Adipose tissue (tissue), 3 donors: Measurements from ENCODE around the gene SLC6A18. TPM values are rescaled to one million over a fixed set of nuclear protein-coding genes. Genes with fewer than 3 reads are reported as not detected.
"Not testable (repeated sequence)": the region's sequence is repeated elsewhere in the genome, so short reads cannot be mapped to it uniquely, and the experiment has no call there.

Experiments used
- H3K27ac ChIP-seq: one replicate; pipeline ENCODE4 v1.5.1; 2013; ENCODE audit warnings: low read depth, low read length
- WGBS, 3 donors: extraction: QIAGEN DNeasy Blood & Tissue Kit; methylation state at CpG; one replicate each; pipeline ENCODE4 v1.1.7; 2013; 5-methylcytosine and 5-hydroxymethylcytosine counted together
- polyA plus RNA-seq, 3 donors: library from polyadenylated mRNA; stranded (reverse); fragments of 200-250 nt; gene quantifications; one replicate each; pipeline ENCODE4 v1.2.3, GENCODE V29; 2013
- donor health status: healthy with polysubstance abuse.
- donor health status: Bipolar disorder and iron deficiency.
- donor health status: healthy.

SLC6A18 gene
- polyA plus RNA-seq, 3 donors = not detected

DNA sequence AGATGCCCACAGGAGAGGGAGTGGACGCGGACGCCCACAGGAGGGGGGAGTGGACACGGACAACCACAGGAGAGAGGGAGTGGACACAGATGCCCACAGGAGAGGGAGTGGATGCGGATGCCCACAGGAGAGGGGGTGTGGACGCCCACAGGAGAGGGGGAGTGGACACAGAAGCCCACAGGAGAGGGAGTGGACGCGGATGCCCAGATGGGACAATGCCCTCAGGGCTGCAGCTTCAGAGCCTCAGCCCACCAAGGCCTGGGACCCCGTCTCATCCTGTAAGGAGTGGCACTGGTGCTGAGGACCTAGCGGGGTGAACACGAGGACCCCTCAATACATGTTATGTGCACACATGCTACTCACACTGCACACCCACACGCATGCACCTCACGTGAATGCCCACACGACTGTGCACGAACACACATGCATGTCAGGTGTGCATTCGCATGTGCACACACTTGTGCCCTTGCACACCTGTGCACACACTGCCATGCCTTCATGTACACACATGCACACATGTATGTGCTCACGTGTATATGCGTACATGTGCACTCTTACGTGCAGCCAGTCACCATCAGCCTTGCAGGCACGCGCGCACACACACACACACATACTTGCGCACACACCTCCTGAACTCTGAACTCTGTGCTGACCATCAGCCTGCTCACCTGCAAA, 34.8 kb downstream of the SLC6A18 start:
- no peak overlapping the region for H3K27ac ChIP-seq
- WGBS, 3 donors = 91 to 94% (median 94%) methylated on average over 23 of the region's 23 CpGs

DNA sequence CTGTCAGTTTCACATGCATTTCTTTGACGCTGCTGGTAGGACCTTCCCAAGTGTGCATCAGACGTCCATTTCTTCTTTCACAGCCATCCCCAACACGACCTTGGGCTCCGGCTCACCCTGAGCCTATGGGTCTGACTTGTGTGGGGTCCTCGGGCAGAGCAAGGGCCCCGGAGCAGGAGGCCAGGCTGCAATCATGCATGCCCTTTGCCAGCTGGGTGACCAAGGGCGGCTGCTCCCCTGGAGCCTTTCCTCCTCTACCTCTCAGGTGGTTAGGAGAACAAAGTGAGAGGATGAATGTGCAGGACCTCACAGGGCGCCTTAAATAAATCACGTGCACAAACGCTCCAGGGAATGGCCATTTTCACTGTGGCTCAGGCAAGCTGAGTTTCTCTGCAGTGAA, 36.5 kb downstream of the SLC6A18 start:
- 87 to 90% (median 89%) methylated on average over 10 of the region's 10 CpGs for WGBS, 3 donors

DNA sequence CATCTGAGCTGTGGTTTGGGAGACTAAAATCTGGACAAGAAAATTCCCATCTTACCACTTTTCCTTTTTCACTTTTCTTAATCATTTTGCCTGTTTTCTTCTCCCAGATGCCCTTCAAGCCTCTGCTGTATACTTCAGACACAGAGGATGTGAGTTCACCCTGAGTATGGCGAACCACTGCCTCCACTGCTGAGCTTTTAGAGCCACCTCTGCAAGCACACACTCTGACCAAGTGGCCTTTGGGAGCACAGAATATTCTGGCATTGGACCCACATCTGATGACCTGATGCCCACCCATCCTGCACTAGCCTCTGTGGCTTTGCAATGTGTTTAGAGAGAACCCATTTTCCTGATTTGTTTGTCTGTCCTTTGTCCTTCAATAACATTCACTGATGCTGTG, 37.2 kb downstream of the SLC6A18 start:
- H3K27ac ChIP-seq = no peak overlapping the region
- 81 to 88% (median 85%) methylated on average over 1 of the region's 1 CpG for WGBS, 3 donors

More for the DNA sequence above, 36.5 kb downstream of the SLC6A18 start:
- H3K27ac ChIP-seq = no peak overlapping the region

DNA sequence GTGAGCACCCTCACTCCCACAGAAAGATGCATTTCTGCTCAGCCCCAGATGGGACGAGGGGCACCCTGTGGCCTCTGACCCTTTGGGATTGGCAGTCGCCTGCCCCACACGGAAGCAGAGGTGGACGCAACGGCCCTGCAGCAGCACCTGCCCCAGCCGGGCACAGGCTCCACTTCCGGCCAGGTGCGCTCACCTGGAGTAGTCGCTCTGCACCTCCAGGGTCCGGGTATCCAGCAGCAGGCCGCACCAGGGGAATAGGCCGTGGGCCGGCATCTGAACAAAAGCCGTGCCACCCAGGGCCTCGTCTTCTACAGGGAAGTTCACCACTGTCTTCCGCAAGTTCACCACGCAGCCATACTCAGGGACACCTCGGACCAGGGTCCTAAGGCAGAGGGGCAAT, 39.0 kb downstream of the SLC6A18 start:
- 91 to 94% (median 93%) methylated on average over 18 of the region's 18 CpGs for WGBS, 3 donors
- no peak overlapping the region for H3K27ac ChIP-seq

DNA sequence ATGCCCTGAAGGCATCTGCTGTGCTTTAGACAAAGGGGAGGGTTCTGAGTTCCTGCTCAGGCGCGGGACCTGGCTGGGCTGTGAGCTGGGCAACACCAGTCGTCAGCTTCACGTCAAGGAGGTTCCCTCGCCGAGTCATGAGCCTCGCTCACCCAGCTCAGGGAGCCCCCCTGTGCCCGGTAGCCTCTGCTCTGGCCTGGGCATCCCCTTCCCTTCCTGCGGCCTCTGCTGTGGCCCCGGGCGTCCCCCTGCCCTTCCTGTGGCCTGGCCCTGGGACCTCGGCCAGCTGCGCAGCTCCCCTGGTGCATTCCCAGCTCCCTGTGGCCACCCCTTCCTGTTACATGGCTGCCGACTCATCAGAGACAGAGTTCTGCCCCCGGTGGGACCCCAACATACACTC, 39.8 kb downstream of the SLC6A18 start:
- 75 to 77% (median 77%) methylated on average over 15 of the region's 15 CpGs for WGBS, 3 donors
- no peak overlapping the region for H3K27ac ChIP-seq

DNA sequence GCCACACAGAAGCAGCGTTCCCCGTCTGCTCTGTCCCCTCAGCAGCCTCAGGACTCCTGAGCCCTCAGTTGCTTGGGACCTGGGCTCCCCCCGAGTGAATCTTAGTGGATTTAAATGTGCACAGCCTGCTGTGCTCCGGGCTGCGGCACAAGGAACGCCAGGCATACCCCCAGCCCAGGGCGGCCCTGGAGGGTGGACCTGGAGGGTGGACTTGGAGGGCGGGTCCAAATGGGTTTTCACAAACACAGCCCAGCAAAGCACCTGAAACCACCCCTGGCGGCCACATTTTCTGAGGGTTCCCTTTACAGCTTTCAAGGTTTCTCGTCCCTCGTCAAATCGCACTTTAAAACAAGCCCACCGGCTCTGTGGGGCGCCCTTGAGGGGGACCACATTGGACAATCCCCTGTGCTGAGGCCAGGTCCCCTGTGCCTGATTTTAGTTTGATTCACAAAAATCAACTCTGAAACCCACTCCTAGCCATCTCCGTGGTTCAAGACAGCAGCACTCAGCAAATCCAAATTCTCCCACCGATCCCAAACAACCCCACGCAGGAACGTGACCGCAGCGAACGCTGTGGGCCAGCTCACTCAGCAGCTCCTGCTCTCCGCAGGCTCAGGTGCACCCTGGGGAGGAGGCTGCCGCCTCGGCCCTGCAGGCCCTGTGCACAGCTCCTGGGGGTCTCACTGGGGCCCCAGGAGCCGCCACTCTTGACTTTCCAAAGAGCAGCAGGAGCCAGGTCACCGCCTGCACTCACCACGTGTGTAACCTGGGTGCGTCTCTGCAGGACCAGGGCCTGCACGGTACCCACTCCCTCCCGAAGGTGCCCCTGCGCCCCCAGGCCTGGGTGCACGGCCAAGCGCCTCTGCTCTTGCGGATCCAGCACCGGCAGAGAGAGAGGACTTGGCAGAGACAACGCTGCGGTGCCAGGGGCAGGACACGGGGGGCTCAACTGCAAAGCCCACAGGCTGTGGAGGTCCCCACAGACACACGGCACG, 40.6 kb downstream of the SLC6A18 start:
- H3K27ac ChIP-seq = no peak overlapping the region
- 87 to 91% (median 90%) methylated on average over 40 of the region's 40 CpGs for WGBS, 3 donors

DNA sequence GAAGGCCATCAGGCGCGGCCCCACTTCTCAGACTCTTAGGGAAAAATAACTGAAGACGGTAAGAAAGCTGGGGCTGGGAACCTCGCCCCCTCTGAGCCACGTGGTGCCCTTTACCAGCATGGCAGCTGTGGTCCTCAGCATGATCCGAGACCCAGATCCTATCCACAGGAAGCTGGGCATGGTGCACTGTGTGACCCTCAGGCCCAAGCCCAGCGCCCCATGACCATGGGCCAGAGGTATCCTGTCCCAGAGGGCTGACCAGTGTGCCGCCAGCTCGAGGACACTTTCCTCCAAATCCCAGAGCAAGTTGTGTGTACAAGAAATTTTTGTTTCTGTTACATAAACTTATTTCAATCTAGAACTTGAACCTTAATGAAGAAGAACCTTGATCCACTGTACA, 41.6 kb downstream of the SLC6A18 start:
- no peak overlapping the region for H3K27ac ChIP-seq
- 82 to 87% (median 87%) methylated on average over 9 of the region's 9 CpGs for WGBS, 3 donors

DNA sequence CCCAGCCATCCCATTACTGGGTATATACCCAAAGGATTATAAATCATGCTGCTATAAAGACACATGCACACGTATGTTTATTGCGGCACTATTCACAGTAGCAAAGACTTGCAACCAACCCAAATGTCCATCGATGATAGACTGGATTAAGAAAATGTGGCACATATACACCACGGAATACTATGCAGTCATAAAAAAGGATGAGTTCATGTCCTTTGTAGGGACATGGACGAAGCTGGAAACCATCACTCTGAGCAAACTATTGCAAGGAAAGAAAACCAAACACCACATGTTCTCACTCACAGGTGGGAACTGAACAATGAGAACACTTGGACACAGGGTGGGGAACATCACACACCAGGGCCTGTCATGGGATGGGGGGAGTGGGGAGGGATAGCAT, 42.3 kb downstream of the SLC6A18 start:
- 81 to 95% (median 95%) methylated on average over 5 of the region's 5 CpGs for WGBS, 3 donors
- H3K27ac ChIP-seq = not testable (repeated sequence)

DNA sequence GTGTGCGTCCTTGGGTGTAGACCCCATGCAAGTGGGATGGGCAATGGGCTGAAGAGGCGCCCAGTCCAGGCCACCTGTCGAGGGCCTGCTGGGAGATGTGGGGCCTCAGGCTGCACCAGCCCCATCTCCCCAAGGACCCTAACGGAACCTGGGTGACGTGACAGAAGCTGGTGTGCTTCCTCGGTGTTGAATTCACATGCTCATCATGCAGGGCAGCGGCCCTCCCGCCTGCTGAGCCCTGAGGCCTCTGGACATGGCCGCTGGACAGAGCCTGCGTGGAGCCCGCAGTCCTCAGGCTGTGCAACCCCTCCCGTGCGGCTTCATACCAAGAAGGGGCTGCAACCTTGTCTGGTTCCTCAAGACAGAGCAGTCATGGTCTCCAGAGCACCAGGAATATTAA, 42.9 kb downstream of the SLC6A18 start:
- no peak overlapping the region for H3K27ac ChIP-seq
- 87 to 90% (median 89%) methylated on average over 13 of the region's 13 CpGs for WGBS, 3 donors

DNA sequence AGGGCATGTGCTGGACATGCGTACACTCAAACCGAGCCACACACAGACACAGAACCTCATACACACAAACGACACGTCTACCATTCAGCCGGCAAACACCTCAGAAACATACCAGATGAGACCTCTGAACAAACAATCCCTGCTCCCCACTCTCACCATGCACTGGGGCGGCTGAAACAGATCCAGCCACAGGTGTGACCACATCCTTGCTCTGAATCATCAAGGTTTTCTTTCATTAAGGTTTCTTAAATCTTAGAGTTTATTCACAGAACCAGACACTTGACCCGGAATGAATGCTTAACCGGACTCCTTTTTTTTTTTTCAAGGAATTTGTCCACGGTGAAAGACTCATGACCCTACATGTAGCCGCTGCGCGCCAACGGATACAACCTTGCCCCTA, 43.5 kb downstream of the SLC6A18 start:
- H3K27ac ChIP-seq = no peak overlapping the region
- 79 to 90% (median 87%) methylated on average over 13 of the region's 13 CpGs for WGBS, 3 donors

DNA sequence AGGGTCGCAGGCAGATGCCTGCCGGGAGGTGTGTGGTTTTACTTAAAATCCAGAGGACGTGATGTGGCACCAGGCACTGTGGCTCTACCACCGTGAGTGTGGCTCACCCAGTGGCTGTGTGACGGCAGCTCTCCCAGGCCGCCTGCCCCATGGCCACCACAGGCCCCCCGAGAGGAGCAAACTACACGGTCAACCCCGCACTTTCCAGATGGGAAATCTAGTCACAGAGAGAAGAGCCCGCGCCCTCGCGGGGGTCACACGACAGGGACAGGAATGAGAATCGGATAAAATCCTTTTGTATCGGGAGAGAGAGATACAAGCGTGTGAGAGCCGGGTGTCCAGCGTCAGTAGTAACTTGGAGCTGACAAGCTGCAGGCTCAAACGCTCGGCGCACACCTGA, 45.2 kb downstream of the SLC6A18 start:
- WGBS, 3 donors = 90 to 95% (median 92%) methylated on average over 20 to 22 of the region's 22 CpGs
- no peak overlapping the region for H3K27ac ChIP-seq

DNA sequence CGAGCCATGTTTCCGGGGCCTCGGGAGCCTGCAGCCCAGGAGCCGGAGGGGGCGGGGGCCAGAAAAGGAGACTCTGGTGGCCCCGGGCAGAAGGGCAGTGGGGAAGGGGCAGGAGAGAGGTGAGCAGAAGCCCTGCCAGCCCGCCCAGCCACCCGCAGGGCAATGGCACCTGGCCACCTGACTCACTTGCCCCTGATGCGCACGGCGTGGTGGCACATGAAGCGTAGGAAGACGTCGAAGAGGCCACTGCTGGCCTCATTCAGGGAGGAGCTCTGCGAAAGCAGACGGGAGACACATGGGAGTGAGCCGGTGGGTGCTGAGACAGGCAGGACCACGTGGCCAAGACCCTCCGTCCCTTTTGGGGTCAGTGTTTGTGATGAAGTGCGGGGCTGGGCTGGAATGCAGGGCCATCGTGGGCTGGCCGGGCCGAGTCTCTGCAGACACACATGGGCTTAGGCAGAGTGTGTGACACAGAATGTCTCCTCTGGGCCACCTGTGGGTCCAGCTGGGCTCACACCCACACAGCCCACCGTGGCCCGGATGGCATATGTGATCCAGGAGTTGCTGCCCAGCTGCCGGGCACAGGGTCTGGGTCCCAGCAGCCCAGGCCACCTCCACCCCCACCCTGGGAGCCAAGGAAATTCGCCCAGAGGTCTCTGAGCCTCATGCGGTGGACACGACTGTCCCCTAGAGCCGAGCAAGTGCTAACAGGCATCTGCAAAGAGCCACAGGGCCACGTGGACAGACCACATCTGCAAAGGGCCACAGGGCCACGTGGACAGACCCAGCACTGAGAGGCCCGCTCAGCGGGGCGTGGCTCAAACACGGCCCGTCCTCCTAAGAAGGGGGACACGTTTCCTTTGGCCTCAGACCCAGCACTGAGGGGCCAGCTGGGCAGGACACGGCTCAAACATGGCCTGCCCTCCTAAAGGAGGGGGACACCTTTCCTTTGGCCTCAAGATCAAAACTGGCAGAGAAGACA, 46.0 kb downstream of the SLC6A18 start:
- H3K27ac ChIP-seq = no peak overlapping the region
- WGBS, 3 donors = 90 to 92% (median 91%) methylated on average over 39 of the region's 39 CpGs

DNA sequence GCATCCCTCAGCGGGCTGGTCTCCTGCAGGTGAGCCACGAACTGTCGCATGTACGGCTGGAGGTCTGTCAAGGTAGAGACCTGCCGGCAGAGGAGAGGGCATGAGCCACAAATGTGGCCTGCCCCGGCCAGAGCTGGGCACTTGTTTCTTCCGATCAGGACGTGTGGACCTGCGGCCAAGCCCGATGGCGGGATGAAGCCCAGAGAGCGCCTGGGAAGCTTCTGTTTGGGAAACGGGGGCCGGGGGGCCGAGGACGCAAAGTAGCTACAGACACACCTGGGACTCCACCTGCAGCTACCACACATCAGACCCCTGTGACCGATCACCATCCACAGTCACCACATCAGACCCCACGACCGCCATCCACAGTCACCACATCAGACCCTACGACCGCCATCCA, 47.0 kb downstream of the SLC6A18 start:
- 96 to 98% (median 96%) methylated on average over 21 of the region's 21 CpGs for WGBS, 3 donors
- no peak overlapping the region for H3K27ac ChIP-seq

DNA sequence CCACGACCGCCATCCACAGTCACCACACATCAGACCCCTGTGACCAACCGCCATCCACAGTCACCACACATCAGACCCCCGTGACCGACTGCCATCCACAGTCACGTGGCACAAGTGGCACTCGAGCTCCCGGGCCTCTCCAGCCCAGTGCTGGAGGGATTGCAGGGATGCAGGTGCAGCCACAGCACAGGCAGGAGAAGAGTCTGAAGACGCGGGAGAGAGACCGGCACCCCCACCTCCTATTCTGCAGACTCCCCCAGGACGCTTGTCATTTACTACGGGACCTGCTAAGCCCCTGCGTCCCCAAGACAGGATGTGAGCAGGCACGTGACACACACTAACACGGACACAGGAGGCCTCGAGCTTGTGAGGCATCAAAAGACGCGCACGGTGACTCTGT, 48.6 kb downstream of the SLC6A18 start:
- H3K27ac ChIP-seq = no peak overlapping the region
- WGBS, 3 donors = 94 to 95% (median 95%) methylated on average over 18 to 20 of the region's 20 CpGs

DNA sequence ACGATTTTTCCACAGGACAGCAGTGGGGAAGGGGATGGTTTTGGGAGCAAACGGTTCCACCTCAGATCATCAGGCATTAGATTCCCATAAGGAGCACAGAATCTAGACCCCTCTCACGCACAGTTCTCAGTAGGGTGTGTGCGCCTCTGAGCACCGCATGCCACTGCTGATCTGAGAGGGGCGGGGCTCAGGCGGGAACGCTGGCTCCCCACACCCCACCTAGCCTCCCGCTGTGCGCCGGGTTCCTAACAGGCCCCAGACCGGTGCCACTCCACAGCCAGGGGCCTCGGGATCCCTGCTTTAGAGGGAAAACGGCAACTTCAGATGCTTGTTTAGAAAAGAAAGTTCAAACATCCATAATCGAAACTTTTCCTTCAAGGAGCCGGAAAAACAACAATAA, 49.3 kb downstream of the SLC6A18 start:
- H3K27ac ChIP-seq = no peak overlapping the region
- 80 to 88% (median 87%) methylated on average over 16 of the region's 16 CpGs for WGBS, 3 donors

DNA sequence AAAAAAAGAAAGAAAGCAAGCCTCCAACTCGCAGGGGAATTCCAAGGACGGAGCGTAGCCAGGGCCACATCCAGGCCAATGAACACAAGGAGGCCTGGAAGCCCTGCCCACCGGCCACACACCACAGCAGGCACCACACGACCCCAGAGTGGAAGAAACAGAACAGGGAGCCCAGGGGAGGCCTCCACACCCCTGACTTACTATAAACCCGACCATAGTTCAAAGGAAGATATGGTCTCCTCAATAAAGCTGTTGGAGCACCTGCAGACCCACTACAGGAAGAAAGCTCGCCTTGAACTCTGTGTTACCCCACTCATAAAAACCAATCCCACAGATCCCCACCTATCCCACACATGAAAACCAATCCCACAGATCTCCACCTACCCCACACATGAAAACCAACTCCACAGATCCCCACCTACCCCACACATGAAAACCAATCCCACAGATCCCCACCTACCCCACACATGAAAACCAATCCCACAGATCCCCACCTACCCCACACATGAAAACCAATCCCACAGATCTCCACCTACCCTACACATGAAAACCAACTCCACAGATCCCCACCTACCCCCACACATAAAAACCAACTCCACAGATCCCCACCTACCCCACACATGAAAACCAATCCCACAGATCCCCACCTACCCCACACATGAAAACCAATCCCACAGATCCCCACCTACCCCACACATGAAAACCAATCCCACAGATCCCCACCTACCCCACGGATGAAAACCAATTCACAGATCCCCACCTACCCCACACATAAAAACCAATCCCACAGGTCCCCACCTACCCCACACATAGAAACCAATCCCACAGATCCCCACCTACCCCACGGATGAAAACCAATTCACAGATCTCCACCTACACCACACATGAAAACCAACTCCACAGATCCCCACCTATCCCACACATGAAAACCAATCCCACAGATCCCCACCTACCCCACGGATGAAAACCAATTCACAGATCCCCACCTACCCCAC, 50.5 kb downstream of the SLC6A18 start:
- 73 to 78% (median 75%) methylated on average over 10 of the region's 10 CpGs for WGBS, 3 donors
- not testable (repeated sequence) for H3K27ac ChIP-seq

DNA sequence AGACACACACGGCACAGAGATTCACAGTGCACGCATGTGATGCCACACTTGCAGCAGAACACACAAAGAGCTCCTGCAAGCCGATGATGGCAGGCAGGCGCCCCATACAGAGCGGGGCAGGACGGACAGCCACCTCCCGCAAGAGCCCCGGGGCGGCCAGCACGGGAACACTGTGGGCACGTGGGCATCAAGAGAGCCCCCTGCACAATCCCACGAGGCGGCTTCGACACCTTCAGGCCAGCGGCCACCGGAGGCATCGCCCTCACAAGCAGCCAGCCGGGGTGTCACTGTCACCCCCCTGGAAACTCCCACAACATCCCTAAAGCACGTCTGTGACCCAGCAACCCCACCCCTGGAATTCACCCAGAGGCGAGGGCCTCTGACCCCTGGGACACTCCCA, 51.7 kb downstream of the SLC6A18 start:
- no peak overlapping the region for H3K27ac ChIP-seq
- WGBS, 3 donors = 86 to 90% (median 88%) methylated on average over 20 of the region's 20 CpGs
